Measurements from ENCODE around the gene PDE8B.

Gene PDE8B

GRCh38 chr5:77210091-77210963, at the start of gene PDE8B:
PDE8B (plus strand) TSS chr5:77210680; CDS start chr5:77210926, 246 bp downstream.
- DNase-seq (ENCODE audit: low read depth in 2 of 2), result no peak

- DNase-seq (ENCODE audit: low read depth in 2 of 2), result no peak
Measured at GRCh38 chr5:77163453-77163852, 47.0 kb upstream of the PDE8B start.

GRCh38 chr5:77167063-77167462, 43.4 kb upstream of the PDE8B start:
- no peak for DNase-seq (ENCODE audit: low read depth in 2 of 2)

- no peak for DNase-seq (ENCODE audit: low read depth in 2 of 2)
Measured at GRCh38 chr5:77167695-77168121, 42.8 kb upstream of the PDE8B start.

GRCh38 chr5:77168161-77168878, 42.2 kb upstream of the PDE8B start:
- no peak for DNase-seq (ENCODE audit: low read depth in 2 of 2)

GRCh38 chr5:77168879-77169244, 41.6 kb upstream of the PDE8B start:
- no peak for DNase-seq (ENCODE audit: low read depth in 2 of 2)

GRCh38 chr5:77170196-77170890, 40.1 kb upstream of the PDE8B start:
- DNase-seq (ENCODE audit: low read depth in 2 of 2), result no peak

- no peak for DNase-seq (ENCODE audit: low read depth in 2 of 2)
Measured at GRCh38 chr5:77171141-77171910, 39.2 kb upstream of the PDE8B start.

- DNase-seq (ENCODE audit: low read depth in 2 of 2), result no peak
Measured at GRCh38 chr5:77172713-77173328, 37.7 kb upstream of the PDE8B start.

- DNase-seq (ENCODE audit: low read depth in 2 of 2), result no peak
Measured at GRCh38 chr5:77174526-77174925, 36.0 kb upstream of the PDE8B start.

GRCh38 chr5:77175231-77175630, 35.2 kb upstream of the PDE8B start:
- DNase-seq (ENCODE audit: low read depth in 2 of 2), result no peak

GRCh38 chr5:77176429-77176828, 34.1 kb upstream of the PDE8B start:
- DNase-seq (ENCODE audit: low read depth in 2 of 2), result no peak

GRCh38 chr5:77177576-77177975, 32.9 kb upstream of the PDE8B start:
- DNase-seq (ENCODE audit: low read depth in 2 of 2), result no peak

- no peak for DNase-seq (ENCODE audit: low read depth in 2 of 2)
Measured at GRCh38 chr5:77180167-77181081, 30.1 kb upstream of the PDE8B start.

- no peak for DNase-seq (ENCODE audit: low read depth in 2 of 2)
Measured at GRCh38 chr5:77181173-77181572, 29.3 kb upstream of the PDE8B start.

GRCh38 chr5:77181596-77182304, 28.7 kb upstream of the PDE8B start:
- no peak for DNase-seq (ENCODE audit: low read depth in 2 of 2)

GRCh38 chr5:77182367-77182766, 28.1 kb upstream of the PDE8B start:
- no peak for DNase-seq (ENCODE audit: low read depth in 2 of 2)

GRCh38 chr5:77186652-77187370, 23.7 kb upstream of the PDE8B start:
- no peak for DNase-seq (ENCODE audit: low read depth in 2 of 2)

GRCh38 chr5:77189421-77189820, 21.1 kb upstream of the PDE8B start:
- no peak for DNase-seq (ENCODE audit: low read depth in 2 of 2)

Data from stimulated activated CD8-positive, alpha-beta memory T cell treated with anti-CD3 and anti-CD28 coated beads, Interleukin-2, amount 100 ng/mL, for 1 hour (primary cell).